Nephron (organoid): ENCODE measurements around the gene FCER1A.
"Not testable (repeated sequence)": the region's sequence is repeated elsewhere in the genome, so short reads cannot be mapped to it uniquely, and the experiment has no call there.

ENCODE experiments used
- H3K27ac Mint-ChIP-seq, 3 experiments: 2 replicates each; pipeline ENCODE4 v1.8.0; 2020; ENCODE audit warnings: mixed read lengths in 3 of 3, mild to moderate bottlenecking in 2 of 3, moderate library complexity in 1 of 3
- H3K27me3 Mint-ChIP-seq: 2 replicates; pipeline ENCODE4 v1.8.0; 2021; ENCODE audit warnings: low read depth, mild to moderate bottlenecking, moderate library complexity, mixed read lengths
- H3K36me3 Mint-ChIP-seq: 2 replicates; pipeline ENCODE4 v1.8.0; 2020; ENCODE audit warnings: low read depth, mixed read lengths
- H3K4me1 Mint-ChIP-seq: 2 replicates; pipeline ENCODE4 v1.8.0; 2020; ENCODE audit warnings: mixed read lengths
- H3K4me3 Mint-ChIP-seq, 3 experiments: 2 replicates each; pipeline ENCODE4 v1.8.0; 2020; ENCODE audit warnings: mild to moderate bottlenecking in 3 of 3, mixed read lengths in 3 of 3, moderate library complexity in 2 of 3
- H3K9me3 Mint-ChIP-seq: 2 replicates; pipeline ENCODE4 v1.8.0; 2020; ENCODE audit warnings: mixed read lengths
- CTCF ChIP-seq, 3 experiments: fragments of 200-600 bp; sonication (generic); IDR thresholded peaks; one replicate each; pipeline ENCODE4 v1.5.0; 2021; ENCODE audit warnings: antibody characterized with exemption in 3 of 3; ENCODE audit not compliant: unreplicated experiment in 3 of 3

FCER1A gene

DNA sequence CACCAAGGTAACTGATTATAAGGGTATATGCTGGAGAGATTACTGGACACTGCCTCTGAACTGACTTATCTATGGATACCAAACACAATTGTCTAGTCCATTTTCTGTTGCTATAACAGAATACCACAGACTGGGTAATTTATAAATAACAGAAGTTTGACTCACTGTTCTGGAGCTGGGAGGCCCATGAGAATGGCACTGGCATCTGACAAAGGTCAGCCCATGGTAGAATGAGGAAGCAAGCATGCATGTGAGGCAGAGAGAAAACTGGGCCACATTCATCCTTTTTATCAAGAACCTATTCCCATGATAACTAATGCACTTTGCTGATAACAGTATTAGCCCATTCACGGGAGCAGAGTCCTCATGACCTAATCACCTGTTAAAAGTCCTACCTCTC is 37.4 kb downstream of the FCER1A start:
- no peak overlapping the region for H3K4me3 Mint-ChIP-seq
- no peaks in the 10 kb centered on the region for H3K27me3 Mint-ChIP-seq
- no peak overlapping the region for H3K27ac Mint-ChIP-seq
- no peak for TF ChIP-seq CTCF (IDR thresholded peaks at IDR 0.05; ENCODE audit: unreplicated experiment in 3 of 3)
- H3K9me3 Mint-ChIP-seq: no peaks in the 10 kb centered on the region
- no peaks in the 10 kb centered on the region for H3K36me3 Mint-ChIP-seq
- H3K4me1 Mint-ChIP-seq: no peaks in the 10 kb centered on the region

GRCh38 chr1:159341736-159342135 is 39.6 kb downstream of the FCER1A start:
- Mint-ChIP-seq H3K36me3 (no peaks in the 10 kb centered on the region), H3K9me3 (no peaks in the 10 kb centered on the region), H3K27me3 (no peaks in the 10 kb centered on the region), H3K27ac (no peak overlapping the region), H3K4me1 (no peaks in the 10 kb centered on the region), H3K4me3 (no peak overlapping the region)
- TF ChIP-seq CTCF (IDR thresholded peaks at IDR 0.05; ENCODE audit: unreplicated experiment in 3 of 3): no peak

- no peak overlapping the region for H3K27ac Mint-ChIP-seq
These were observed 40.8 kb downstream of the FCER1A start for GRCh38 chr1:159342761-159343425.

DNA sequence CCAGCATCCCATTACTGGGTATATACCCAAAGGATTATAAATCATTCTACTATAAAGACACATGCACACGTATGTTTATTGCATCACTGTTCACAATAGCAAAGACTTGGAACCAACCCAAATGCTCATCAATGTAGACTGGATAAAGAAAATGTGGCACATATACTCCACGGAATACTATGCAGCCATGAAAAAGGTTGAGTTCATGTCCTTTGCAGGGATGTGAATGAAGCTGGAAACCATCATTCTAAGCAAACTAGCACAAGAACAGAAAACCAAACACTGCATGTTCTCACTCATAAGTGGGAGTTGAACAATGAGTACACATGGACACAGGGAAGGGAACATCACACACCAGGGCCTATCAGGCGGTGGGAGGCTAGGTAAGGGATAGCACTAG is 47.2 kb downstream of the FCER1A start:
- not testable (repeated sequence) for H3K27ac Mint-ChIP-seq, H3K27me3 Mint-ChIP-seq, H3K9me3 Mint-ChIP-seq, H3K36me3 Mint-ChIP-seq, H3K4me3 Mint-ChIP-seq, H3K4me1 Mint-ChIP-seq

More at GRCh38 chr1:159342761-159343425, 40.8 kb downstream of the FCER1A start:
- Mint-ChIP-seq H3K4me3 (no peak overlapping the region), H3K4me1 (no peaks in the 10 kb centered on the region), H3K9me3 (no peaks in the 10 kb centered on the region), H3K27me3 (no peaks in the 10 kb centered on the region), H3K36me3 (no peaks in the 10 kb centered on the region)
- no peak for TF ChIP-seq CTCF (IDR thresholded peaks at IDR 0.05; ENCODE audit: unreplicated experiment in 3 of 3)

DNA sequence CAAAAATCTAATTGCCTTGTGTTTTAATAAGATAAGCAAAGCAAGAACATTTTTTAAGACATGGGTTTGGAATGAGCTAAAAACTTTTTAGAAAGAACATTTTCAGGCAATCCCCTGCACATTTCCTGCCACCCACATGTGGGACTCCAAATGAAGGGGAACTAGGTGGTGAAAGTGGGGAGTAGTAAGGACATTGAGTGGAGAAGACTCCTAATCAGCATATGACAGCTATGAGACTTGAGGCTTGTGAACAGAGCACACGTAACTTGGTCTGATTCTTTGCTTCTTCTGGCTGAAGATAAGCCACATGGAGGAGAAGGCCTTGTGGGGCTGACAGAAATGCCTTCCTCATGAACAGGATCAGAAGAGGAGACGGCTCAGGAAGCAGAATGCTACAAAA is 50.3 kb downstream of the FCER1A start:
- TF ChIP-seq CTCF (IDR thresholded peaks at IDR 0.05; ENCODE audit: unreplicated experiment in 3 of 3): no peak
- no peak overlapping the region for H3K27ac Mint-ChIP-seq
- no peak overlapping the region for H3K4me3 Mint-ChIP-seq
- no peaks in the 10 kb centered on the region for H3K36me3 Mint-ChIP-seq
- peaks cover 7% of the 10 kb centered on the region for H3K9me3 Mint-ChIP-seq
- no peaks in the 10 kb centered on the region for H3K4me1 Mint-ChIP-seq
- H3K27me3 Mint-ChIP-seq: no peaks in the 10 kb centered on the region
